ENCODE data around the gene TCEANC2.

DNA sequence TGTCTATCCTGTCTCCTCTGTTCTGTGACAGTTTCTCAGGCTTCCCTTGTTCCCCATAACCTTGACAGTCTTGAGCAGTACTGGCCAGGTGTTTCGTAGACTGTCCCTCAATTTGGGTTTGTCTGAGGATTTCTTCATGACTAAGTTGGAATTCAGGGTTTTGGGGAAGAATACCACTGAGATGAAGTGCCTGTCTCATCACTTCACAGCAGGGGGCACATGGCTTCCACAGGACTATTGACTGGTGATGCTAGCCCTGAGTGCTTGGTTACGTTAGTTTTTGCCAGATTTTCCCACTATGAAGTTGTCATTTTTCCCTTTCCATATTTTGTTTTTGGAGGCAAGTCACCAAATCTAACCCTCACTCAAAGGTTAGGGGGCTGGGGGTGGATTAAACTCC is 53.7 kb downstream of the TCEANC2 start:
- TF ChIP-seq, protein P1, sequence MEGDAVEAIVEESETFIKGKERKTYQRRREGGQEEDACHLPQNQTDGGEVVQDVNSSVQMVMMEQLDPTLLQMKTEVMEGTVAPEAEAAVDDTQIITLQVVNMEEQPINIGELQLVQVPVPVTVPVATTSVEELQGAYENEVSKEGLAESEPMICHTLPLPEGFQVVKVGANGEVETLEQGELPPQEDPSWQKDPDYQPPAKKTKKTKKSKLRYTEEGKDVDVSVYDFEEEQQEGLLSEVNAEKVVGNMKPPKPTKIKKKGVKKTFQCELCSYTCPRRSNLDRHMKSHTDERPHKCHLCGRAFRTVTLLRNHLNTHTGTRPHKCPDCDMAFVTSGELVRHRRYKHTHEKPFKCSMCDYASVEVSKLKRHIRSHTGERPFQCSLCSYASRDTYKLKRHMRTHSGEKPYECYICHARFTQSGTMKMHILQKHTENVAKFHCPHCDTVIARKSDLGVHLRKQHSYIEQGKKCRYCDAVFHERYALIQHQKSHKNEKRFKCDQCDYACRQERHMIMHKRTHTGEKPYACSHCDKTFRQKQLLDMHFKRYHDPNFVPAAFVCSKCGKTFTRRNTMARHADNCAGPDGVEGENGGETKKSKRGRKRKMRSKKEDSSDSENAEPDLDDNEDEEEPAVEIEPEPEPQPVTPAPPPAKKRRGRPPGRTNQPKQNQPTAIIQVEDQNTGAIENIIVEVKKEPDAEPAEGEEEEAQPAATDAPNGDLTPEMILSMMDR (conservative IDR thresholded peaks at IDR 0.05; ENCODE audit: low read depth, low read length) = no peak
- no peak for TF ChIP-seq EZH2 (IDR thresholded peaks at IDR 0.05; ENCODE audit: borderline replicate concordance, low read depth, low read length, poor library complexity, severe bottlenecking)

Measured in A673 (cell line).